Measurements from ENCODE around the gene FAM20A.
A peak's percentile ranks its signal among the peaks of the same experiment; 100 is the strongest.
"Not testable (repeated sequence)": the region's sequence is repeated elsewhere in the genome, so short reads cannot be mapped to it uniquely, and the experiment has no call there.

FAM20A gene

DNA sequence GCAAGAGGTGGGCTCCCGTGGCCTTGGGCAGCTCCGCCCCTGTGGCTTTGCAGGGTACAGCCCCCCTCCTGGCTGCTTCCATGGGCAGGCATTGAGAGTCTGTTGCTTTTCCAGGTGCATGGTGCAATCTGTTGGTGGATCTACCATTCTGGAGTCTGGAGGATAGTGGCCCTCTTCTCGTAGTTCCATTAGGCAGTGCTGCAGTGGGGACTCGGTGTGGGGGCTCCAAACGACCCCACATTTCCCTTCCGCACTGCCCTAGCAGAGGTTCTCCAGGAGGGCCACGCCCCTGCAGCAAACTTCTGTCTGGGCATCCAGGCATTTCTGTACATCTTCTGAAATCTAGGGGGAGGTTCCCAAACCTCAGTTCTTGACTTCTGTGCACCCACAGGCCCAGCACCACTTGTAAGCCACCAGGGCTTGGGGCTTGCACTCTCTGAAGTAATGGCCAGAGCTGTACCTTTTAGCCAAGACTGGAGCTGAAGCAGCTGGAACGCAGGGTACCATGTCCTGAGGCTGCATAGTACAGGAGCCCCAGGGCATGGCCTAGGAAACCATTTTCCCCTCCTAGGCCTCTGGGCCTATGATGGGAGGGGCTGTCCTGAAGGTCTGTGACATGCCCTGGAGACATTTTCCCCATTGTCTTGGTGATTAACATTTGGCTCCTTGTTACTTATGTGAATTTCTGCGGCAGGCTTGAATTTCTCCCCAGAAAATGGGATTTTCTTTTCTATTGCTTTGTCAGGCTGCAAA, 82.9 kb downstream of the FAM20A start:
- no peak for DNase-seq

GRCh38 chr17:68517605-68518004, 83.6 kb downstream of the FAM20A start:
- not testable (repeated sequence) for DNase-seq

DNA sequence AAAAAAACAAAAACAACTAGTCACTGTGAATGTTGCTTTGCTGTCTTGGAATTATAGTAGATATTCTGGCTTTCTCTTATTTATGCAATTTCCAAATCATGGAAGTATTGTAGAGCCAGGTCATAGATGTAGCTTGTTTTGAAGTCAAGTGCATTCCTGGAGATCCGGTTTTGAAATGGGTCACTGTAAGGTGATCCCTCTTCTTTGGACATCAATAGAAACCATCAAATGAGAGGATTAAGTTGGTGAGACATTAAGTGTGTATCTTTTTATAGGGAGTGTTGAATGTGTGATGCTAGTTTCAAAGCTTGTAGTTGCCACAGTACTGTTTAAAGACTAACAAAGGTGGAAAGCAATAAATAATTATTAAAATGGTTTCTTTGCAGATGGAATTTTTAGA, 84.4 kb downstream of the FAM20A start:
- DNase-seq, result no peak

DNA sequence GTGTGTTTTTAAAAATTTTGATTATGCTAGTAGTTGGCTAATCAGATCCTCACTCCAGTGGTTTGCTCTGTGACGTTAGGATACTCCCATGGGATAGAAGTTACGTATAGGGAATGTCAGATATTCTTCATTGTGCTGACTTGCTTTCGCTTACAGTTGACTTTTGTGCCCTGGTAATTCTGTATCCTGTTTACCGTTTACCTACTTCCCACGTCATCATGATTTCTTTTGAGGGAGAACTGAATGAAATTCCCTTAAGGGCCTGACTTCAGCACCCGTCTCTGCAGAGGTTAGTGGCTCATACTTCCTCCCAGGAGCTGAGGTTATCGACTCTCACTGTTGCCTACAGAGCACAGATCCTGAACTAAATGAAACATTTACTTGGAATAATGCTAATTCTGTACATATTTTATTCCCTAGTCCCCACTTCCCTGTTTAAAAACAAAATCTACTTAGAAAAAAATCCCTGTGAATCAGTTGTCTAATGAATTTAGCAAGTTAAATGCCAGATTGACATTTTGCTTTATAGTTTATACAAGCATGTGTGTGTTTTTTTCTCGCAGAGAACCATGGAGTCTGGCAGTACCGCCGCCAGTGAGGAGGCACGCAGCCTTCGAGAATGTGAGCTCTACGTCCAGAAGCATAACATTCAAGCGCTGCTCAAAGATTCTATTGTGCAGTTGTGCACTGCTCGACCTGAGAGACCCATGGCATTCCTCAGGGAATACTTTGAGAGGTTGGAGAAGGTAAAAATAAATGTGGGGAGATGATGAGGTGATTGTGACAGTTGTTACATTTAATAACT, 86.1 kb downstream of the FAM20A start:
- no peak for DNase-seq

DNA sequence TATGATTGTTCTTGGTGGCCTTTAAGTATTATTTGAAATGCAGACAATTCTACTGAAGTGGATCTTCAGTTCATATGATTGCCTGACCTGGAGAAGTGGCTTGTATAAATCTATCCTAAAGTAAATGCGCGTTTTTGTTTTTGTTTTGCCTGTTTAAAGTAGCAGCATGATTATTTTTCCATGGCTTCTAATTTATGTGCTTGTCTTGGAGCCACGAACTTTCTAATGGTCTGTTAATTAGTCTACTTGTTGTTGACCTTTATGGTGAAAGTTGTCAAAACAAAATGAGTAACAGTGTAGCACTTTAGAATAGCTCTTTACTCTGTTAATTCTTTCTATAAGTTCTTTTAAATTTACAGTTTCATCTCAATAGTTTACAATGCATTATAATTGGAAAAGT, 87.2 kb downstream of the FAM20A start:
- DNase-seq, result peak; percentile 36

GRCh38 chr17:68512960-68513474, 88.2 kb downstream of the FAM20A start:
- DNase-seq, result peak; percentile 73

DNA sequence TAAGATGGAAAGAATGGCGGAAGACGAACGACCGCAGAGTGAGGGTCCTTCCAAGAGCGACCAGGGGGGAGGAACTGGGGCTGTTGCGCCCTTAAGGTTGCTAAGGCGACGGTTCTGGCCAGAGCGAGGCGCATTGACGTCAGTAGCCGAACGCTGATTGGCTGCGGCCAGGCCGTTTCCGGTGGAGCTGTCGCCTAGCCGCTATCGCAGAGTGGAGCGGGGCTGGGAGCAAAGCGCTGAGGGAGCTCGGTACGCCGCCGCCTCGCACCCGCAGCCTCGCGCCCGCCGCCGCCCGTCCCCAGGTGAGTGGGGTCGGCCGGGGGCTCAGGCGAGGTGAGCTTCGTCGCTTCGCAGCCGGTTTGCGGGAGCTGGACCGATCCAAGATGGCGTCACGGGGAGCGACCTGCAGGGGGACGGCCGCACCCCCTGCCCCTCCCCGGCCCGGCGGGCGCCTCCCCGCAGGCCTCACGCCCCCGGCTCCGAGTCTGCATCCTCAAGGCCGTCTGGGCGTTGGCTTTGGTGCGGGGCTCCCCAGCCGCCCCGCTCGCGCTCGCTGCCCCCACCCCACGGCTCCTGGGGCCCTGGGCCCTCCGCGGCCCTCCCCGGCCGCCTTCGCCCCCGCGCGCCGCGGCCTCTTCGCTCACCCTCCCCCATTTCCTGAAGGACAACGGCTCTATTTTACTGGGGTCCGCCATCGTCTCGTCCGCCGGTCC, 88.8 kb downstream of the FAM20A start, which contains the start of gene PRKAR1A:
TSS of gene PRKAR1A (plus strand) at position 184 of the 713 bp plus-strand sequence. CDS start 2,970 bp downstream, outside the sequence.
- peak; percentile 98 for DNase-seq

- DNase-seq, result peak; percentile 95
Observed at GRCh38 chr17:68511671-68512246, 89.4 kb downstream of the FAM20A start.

GRCh38 chr17:68511254-68511670, 89.9 kb downstream of the FAM20A start:
- DNase-seq, result no peak

- DNase-seq, result peak; percentile 93
Observed at GRCh38 chr17:68509141-68510057, 91.8 kb downstream of the FAM20A start.

DNA sequence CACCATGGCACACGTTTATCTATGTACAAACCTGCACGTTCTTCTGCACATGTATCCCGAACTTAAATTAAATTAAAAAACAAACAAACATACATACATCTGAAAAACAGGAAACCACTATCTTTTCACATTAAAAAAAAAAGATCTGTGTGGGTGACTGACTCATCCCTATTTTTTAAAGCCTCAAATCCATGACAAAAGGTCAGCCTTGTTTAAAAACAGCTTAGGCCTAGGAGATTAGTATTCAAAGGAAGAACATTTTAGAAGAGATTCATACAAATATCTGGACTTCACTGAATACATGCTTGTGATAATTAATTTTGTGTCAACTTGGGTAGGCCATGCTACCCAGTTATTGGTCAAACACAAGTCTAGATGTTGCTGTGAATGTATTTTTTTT, 93.6 kb downstream of the FAM20A start:
- DNase-seq, result no peak

GRCh38 chr17:68505951-68506350, 95.2 kb downstream of the FAM20A start:
- DNase-seq, result no peak

DNA sequence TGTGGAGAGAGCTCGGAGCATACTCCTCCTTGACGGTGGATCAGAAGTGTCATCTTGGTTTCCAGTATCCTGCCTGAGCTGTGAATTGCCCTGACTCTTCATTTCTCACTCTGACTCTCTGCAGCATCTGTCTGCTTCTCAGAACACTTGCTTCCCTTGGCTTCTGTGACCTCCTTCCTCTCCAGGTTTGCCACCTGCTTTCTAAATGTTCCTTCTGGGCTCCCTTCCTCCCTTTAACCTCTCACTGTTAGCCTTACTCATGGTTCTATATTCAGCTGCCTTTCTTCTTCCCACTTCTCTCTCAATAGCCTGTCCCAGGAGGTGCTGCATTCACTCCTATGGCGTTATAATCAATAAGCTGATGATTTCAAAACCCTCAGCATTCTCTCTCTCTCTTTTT, 100.1 kb downstream of the FAM20A start:
- DNase-seq, result no peak

- no peak for DNase-seq
Observed at GRCh38 chr17:68499587-68499986, 101.6 kb downstream of the FAM20A start.

DNA sequence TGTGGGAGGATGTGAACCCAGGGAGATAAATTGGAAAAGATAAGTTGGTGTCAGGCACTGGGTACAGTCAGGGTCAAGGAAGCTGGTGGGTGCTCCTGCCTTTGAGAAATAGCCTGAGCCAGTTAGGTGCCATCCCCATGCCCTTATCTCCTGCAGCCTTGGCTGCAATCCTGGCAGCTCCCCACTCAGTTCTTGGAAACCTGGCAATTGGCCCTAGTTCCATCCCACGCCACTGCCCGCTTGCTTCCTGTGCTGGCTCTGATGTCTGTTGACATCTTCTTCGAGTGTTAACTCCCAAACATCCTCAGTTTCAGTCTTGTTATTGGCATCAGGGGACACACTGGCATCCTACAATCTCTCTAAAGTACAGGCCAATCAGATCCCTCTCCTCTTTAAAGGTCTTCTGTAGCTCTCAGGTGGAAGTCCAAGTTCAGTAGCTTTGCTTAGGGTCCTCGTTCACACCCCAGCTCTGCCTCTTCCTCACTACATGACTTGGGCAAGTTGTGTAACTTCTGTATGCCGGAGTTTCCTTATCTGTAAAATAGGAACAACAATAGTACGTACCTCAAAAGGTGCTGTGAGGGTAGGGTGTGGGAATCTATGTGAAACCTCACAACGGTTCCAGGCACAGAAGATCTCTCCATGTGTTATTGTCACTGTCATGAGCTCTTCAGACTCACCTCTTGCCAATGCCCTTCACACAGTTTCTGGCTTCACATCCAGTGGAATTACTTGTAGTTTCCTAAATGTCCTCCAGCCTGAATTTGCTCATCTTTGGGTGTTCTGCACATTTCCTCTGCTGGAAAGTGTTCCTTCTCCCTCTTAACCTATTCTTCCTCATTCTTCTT, 102.5 kb downstream of the FAM20A start:
- no peak for DNase-seq

DNA sequence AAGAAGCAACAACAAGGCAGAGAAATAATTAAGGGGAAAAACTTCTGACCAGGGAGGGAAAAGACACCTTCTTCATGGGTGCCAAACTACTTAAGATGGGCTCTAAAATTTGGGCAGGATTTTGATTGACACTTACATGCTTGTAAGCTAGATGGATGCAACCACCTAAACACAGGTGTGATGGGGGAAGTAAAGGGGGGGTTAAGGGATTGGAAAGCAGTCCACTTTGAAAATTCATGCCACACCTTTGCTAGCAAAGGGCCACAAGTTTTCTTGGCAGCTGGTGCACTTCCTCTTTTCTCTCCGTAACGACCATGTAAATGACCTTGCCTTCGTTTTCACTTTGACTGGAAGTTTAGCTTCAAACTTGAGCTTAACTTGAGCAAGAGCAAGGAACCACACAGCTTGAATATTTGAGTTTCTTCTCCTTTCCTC, 103.3 kb downstream of the FAM20A start:
- peak; percentile 15 for DNase-seq

DNA sequence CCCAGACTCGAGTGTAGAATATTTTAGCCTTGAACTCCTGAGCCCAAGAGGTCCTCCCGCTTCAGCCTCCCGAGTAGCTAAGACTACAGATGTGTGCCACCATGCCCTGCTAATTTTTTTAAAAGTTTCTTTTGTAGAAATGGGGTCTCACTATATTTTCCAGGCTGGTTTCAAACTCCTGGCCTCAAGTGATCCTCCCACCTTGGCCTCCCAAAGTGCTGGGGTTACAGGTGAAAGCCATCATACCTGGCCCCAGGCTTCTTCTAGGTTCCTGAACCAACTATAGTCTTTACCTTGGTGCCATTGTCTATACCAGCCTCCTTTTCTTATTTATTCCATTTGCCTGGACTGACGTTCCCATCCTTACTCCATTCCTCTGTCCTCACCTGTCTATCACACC, 106.1 kb downstream of the FAM20A start:
- no peak for DNase-seq

- not testable (repeated sequence) for DNase-seq
Observed at GRCh38 chr17:68492394-68493054, 108.6 kb downstream of the FAM20A start.

DNA sequence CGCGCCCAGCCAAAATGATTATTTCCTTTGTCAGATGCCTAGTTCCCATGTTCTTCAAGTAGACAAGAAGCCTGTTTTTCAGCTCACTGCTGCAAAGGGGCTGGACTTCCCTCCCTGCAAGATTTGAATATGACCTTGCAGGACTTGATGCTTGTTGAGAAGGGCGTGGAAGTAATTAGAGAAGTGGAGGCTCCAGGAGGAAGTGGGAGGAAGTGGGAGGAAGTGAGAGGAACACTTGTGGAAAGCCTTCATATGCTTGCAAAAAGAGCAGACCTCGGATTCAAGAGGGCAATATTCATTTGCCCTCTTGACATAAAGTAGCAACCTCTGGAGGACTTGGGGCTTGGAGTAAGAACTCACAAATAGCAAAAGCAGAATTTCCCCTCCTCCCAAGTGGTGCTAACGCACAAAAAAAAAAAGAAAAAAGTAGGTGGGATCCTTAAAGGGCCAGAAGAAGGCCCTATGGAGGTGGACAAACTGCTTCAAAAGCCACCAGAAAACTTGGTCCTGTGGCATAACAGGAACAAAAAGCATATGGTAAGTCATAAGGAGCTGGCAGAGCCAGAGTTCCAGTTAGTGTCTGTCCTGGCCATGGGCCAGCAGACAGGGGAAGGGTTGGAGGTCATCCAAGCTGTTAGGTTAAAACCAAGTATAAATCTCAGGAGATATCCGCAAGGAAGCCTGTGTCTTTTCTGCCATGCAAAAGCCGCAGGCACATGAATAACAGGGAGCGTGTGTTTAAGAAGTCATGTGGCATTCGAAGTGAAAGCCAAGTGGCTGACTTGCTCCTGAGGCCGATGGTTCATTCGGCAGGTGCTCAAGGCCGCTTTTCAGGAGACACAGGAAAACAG, 109.6 kb downstream of the FAM20A start:
- peak; percentile 31 for DNase-seq
